Prostate gland (tissue), 2 donors: Measurements from ENCODE around the gene ETV6.

Source experiments
- POLR2A ChIP-seq: fragments of 450-650 bp; IDR thresholded peaks from one replicate; pipeline ENCODE4 v1.6.1; 2016; ENCODE audit warnings: antibody characterized with exemption, mild to moderate bottlenecking
- POLR2AphosphoS5 ChIP-seq: sonication (generic); formaldehyde crosslinking; IDR thresholded peaks from one replicate; pipeline ENCODE4 v1.6.1; 2017; ENCODE audit warnings: antibody characterized with exemption
- TF ChIP-seq, protein P1 (sequence below), 4 experiments: fragments of 200-600 bp in 2 of 4; fragments of 450-650 bp in 2 of 4; sonication (generic) in 2 of 4; IDR thresholded peaks; 1 replicate in 3 of 4; 2 replicates in 1 of 4; pipeline ENCODE4 v1.5.1; 2016 to 2019; ENCODE audit warnings: antibody characterized with exemption in 4 of 4, mild to moderate bottlenecking in 2 of 4, moderate library complexity in 2 of 4

DNA sequence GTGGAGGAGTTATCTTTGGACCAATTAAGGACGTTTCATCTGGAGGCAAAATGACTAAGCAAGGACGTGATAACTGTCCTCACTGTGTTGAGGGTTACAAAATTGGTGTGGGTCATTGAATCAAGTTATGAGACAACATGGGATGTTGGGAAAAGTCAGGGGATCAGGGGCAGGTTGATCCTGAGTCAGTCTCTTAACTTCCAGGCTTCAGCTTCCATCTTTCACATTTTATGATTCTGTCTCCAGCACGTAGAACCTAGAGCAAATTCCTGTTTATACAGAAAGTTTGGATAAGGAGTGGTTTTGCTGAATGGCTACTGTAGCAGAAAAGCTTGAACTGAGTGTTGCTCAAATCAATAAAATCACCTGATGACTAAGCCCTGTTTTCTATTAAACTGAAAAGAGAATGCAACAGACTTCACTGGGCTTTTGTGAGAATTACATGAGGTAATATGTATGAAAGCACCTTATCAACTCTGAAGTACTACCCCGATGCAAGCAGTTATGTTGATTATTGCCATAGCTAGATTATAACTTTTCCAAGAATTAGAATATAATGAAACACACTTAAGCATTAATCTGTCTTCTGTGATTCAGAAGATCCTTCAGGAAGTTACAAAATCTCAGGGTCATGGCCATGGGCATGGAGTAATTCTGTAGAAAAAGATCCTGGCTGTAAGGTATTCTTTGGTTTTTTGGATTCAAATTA is 184.8 kb downstream of the ETV6 start:
- TF ChIP-seq, protein P1, sequence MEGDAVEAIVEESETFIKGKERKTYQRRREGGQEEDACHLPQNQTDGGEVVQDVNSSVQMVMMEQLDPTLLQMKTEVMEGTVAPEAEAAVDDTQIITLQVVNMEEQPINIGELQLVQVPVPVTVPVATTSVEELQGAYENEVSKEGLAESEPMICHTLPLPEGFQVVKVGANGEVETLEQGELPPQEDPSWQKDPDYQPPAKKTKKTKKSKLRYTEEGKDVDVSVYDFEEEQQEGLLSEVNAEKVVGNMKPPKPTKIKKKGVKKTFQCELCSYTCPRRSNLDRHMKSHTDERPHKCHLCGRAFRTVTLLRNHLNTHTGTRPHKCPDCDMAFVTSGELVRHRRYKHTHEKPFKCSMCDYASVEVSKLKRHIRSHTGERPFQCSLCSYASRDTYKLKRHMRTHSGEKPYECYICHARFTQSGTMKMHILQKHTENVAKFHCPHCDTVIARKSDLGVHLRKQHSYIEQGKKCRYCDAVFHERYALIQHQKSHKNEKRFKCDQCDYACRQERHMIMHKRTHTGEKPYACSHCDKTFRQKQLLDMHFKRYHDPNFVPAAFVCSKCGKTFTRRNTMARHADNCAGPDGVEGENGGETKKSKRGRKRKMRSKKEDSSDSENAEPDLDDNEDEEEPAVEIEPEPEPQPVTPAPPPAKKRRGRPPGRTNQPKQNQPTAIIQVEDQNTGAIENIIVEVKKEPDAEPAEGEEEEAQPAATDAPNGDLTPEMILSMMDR (IDR thresholded peaks at IDR 0.05) = no peak
- no peak for TF ChIP-seq POLR2A
- TF ChIP-seq POLR2AphosphoS5 = no peak
